ENCODE measurements around the gene NCAPH2. TPM values are rescaled to one million over a fixed set of nuclear protein-coding genes. Genes with fewer than 3 reads are reported as not detected.

The NCAPH2 gene
- polyA plus RNA-seq, 12 donors, result 22.0 to 33.1 (median 29.8) TPM; not detected in 1

- no peak for DNase-seq
These were observed 34.9 kb upstream of the NCAPH2 start for GRCh38 chr22:50473088-50473487.

GRCh38 chr22:50473855-50474671 is 34.0 kb upstream of the NCAPH2 start:
- DNase-seq, result no peak

GRCh38 chr22:50474710-50475651 is 33.0 kb upstream of the NCAPH2 start, which contains the start of gene SBF1:
Gene SBF1 (minus strand): TSS chr22:50475035. CDS start chr22:50474840, 195 bp downstream.
- DNase-seq, result peak; percentile 93

GRCh38 chr22:50475652-50476002 is 32.4 kb upstream of the NCAPH2 start:
- DNase-seq, result no peak

- no peak for DNase-seq
These were observed 31.2 kb upstream of the NCAPH2 start for GRCh38 chr22:50476868-50477267.

GRCh38 chr22:50477923-50478322 is 30.1 kb upstream of the NCAPH2 start:
- DNase-seq, result no peak

GRCh38 chr22:50479721-50480120 is 28.3 kb upstream of the NCAPH2 start:
- DNase-seq, result no peak

GRCh38 chr22:50481045-50481439 is 27.0 kb upstream of the NCAPH2 start:
- DNase-seq, result no peak

- DNase-seq, result no peak
These were observed 26.5 kb upstream of the NCAPH2 start, which contains the start of gene ADM2 for GRCh38 chr22:50481440-50482106. Gene ADM2 (plus strand): TSS chr22:50481543. CDS start chr22:50481848, 305 bp downstream.

- no peak for DNase-seq
These were observed 25.6 kb upstream of the NCAPH2 start for GRCh38 chr22:50482107-50483074.

- no peak for DNase-seq
These were observed 24.9 kb upstream of the NCAPH2 start for GRCh38 chr22:50483106-50483505.

GRCh38 chr22:50483556-50483955 is 24.5 kb upstream of the NCAPH2 start:
- no peak for DNase-seq

GRCh38 chr22:50483977-50484853 is 23.8 kb upstream of the NCAPH2 start:
- no peak for DNase-seq

- DNase-seq, result no peak
These were observed 22.5 kb upstream of the NCAPH2 start for GRCh38 chr22:50485221-50486131.

GRCh38 chr22:50486561-50487289 is 21.3 kb upstream of the NCAPH2 start, which contains the start of gene MIOX:
Gene MIOX (plus strand): TSS chr22:50486859. CDS start chr22:50486898, 39 bp downstream.
- no peak for DNase-seq

- no peak for DNase-seq
These were observed 20.6 kb upstream of the NCAPH2 start for GRCh38 chr22:50487290-50488005.
